Neural cell (in vitro differentiated cells): ENCODE results near the gene CEP78. TPM values are rescaled to one million over a fixed set of nuclear protein-coding genes. Genes with fewer than 3 reads are reported as not detected.

Experiments used
- H2AFZ ChIP-seq: fragments of 200-600, 300-800 bp; sonication (generic), shearing (Covaris generic); 2 replicates; pipeline ENCODE4 v1.6.0; 2014; ENCODE audit warnings: low read depth, mild to moderate bottlenecking, antibody characterized with exemption, low read length, moderate library complexity
- H3F3A ChIP-seq: fragments of 200-600 bp; shearing (Covaris generic); 2 replicates; pipeline ENCODE4 v1.6.1; 2016; ENCODE audit warnings: mild to moderate bottlenecking, moderate library complexity, mixed read lengths, antibody characterized with exemption, low read length; ENCODE audit not compliant: insufficient read depth, poor library complexity, severe bottlenecking
- H3K27ac ChIP-seq: fragments of 200-600, 300-800 bp; sonication (generic), shearing (Covaris generic); 2 replicates; pipeline ENCODE4 v1.5.1; 2014; ENCODE audit warnings: mild to moderate bottlenecking, low read length, moderate library complexity
- H3K27me3 ChIP-seq: fragments of 300-800, 200-600 bp; sonication (generic), shearing (Covaris generic); 2 replicates; pipeline ENCODE4 v1.6.0; 2014; ENCODE audit warnings: mild to moderate bottlenecking, low read depth, low read length, moderate library complexity; ENCODE audit not compliant: insufficient read depth
- H3K36me3 ChIP-seq: fragments of 300-800, 200-600 bp; sonication (generic), shearing (Covaris generic); 2 replicates; pipeline ENCODE4 v1.5.1; 2014; ENCODE audit warnings: mild to moderate bottlenecking, antibody characterized with exemption, low read length, moderate library complexity; ENCODE audit not compliant: insufficient read depth
- H3K4me2 ChIP-seq: fragments of 300-800, 200-600 bp; sonication (generic), shearing (Covaris generic); 2 replicates; pipeline ENCODE4 v1.6.0; 2014; ENCODE audit warnings: mild to moderate bottlenecking, low read length
- H3K4me3 ChIP-seq: fragments of 300-800, 200-600 bp; sonication (generic), shearing (Covaris generic); 2 replicates; pipeline ENCODE4 v1.5.1; 2014; ENCODE audit warnings: mild to moderate bottlenecking, low read length, moderate library complexity
- H3K79me2 ChIP-seq: fragments of 200-600 bp; shearing (Covaris generic); replicated peaks from 2 replicates; pipeline ENCODE4 v1.6.0; 2014; ENCODE audit warnings: mild to moderate bottlenecking, low read length, moderate library complexity; ENCODE audit not compliant: insufficient read depth
- H3K9ac ChIP-seq: fragments of 300-800, 200-600 bp; sonication (generic), shearing (Covaris generic); 2 replicates; pipeline ENCODE4 v1.6.1; 2016; ENCODE audit warnings: mild to moderate bottlenecking, low read length, mixed read lengths
- H3K9me2 ChIP-seq: fragments of 200-600 bp; shearing (Covaris generic); 2 replicates; pipeline ENCODE4 v1.6.1; 2016; ENCODE audit warnings: mild to moderate bottlenecking, low read length, mixed read lengths; ENCODE audit not compliant: insufficient read depth
- H3K9me3 ChIP-seq: fragments of 200-600, 300-800 bp; sonication (generic), shearing (Covaris generic); 2 replicates; pipeline ENCODE4 v1.6.1; 2016; ENCODE audit warnings: mild to moderate bottlenecking, mixed run types, low read length, moderate library complexity, mixed read lengths
- H4K20me1 ChIP-seq: fragments of 200-600 bp; shearing (Covaris generic); 2 replicates; pipeline ENCODE4 v1.6.1; 2016; ENCODE audit warnings: mild to moderate bottlenecking, mixed run types; ENCODE audit not compliant: insufficient read depth
- CTCF ChIP-seq: fragments of 450-650 bp; IDR thresholded peaks from 2 replicates; pipeline ENCODE4 v1.5.1; 2014; ENCODE audit warnings: antibody characterized with exemption, mild to moderate bottlenecking, moderate library complexity; ENCODE audit not compliant: poor library complexity, severe bottlenecking
- EP300 ChIP-seq: fragments of 450-650 bp; conservative IDR thresholded peaks from 2 replicates; pipeline ENCODE4 v1.6.1; 2014; ENCODE audit warnings: antibody characterized with exemption, mild to moderate bottlenecking, moderate library complexity; ENCODE audit not compliant: poor library complexity, severe bottlenecking
- EZH2 ChIP-seq: fragments of 200-600, 300-800 bp; shearing (Covaris generic), sonication (generic); IDR thresholded peaks from 2 replicates; pipeline ENCODE4 v1.6.1; 2014; ENCODE audit warnings: antibody characterized with exemption, low read length, borderline replicate concordance, mild to moderate bottlenecking; ENCODE audit not compliant: insufficient read depth, poor library complexity, severe bottlenecking
- MXI1 ChIP-seq: fragments of 450-650 bp; conservative IDR thresholded peaks from 2 replicates; pipeline ENCODE4 v1.6.1; 2014; ENCODE audit warnings: antibody characterized with exemption, mild to moderate bottlenecking; ENCODE audit not compliant: poor library complexity, severe bottlenecking
- POLR2AphosphoS5 ChIP-seq: IDR thresholded peaks from 2 replicates; pipeline ENCODE4 v1.6.1; 2012
- RAD21 ChIP-seq: fragments of 450-650 bp; conservative IDR thresholded peaks from 2 replicates; pipeline ENCODE4 v1.6.1; 2014; ENCODE audit warnings: antibody characterized with exemption, mild to moderate bottlenecking, moderate library complexity
- REST ChIP-seq: IDR thresholded peaks from 2 replicates; pipeline ENCODE4 v1.6.1; 2012; ENCODE audit warnings: borderline replicate concordance
- SMC3 ChIP-seq: fragments of 450-650 bp; conservative IDR thresholded peaks from 2 replicates; pipeline ENCODE4 v1.6.1; 2014; ENCODE audit warnings: antibody characterized with exemption, mild to moderate bottlenecking, moderate library complexity; ENCODE audit not compliant: poor library complexity
- TAF1 ChIP-seq: IDR thresholded peaks from 2 replicates; pipeline ENCODE4 v1.6.1; 2012; ENCODE audit warnings: low read depth
- polyA plus RNA-seq: library from polyadenylated mRNA; depleted of rRNA; stranded (reverse); fragments of >200 nt; gene quantifications from 2 replicates; pipeline ENCODE4 v1.2.3, GENCODE V29; 2014

The CEP78 gene
- polyA plus RNA-seq, 1 donor from 2014 or later: 57.8 TPM

GRCh38 chr9:78278177-78278777 lies 42.4 kb downstream of the CEP78 start:
- H3K4me3 ChIP-seq: no peak overlapping the region
- no peak overlapping the region for H3K4me2 ChIP-seq
- no peak overlapping the region for H2AFZ ChIP-seq
- no peaks in the 10 kb centered on the region for H4K20me1 ChIP-seq
- H3K9me3 ChIP-seq: no peaks in the 10 kb centered on the region
- no peak overlapping the region for H3K27ac ChIP-seq
- H3K9ac ChIP-seq: no peak overlapping the region
- H3F3A ChIP-seq: no peaks in the 10 kb centered on the region
- TF ChIP-seq TAF1 (no peak), CTCF (no peak), EZH2 (no peak), RAD21 (no peak), REST (no peak), EP300 (no peak), SMC3 (no peak), MXI1 (no peak), POLR2AphosphoS5 (no peak)
- H3K9me2 ChIP-seq: no peaks in the 10 kb centered on the region
- H3K36me3 ChIP-seq: no peaks in the 10 kb centered on the region
- no peaks in the 10 kb centered on the region for H3K27me3 ChIP-seq
- no peaks in the 10 kb centered on the region for H3K79me2 ChIP-seq

GRCh38 chr9:78278801-78279200 lies 42.9 kb downstream of the CEP78 start:
- Histone ChIP-seq H3K27ac (no peak overlapping the region), H3F3A (no peaks in the 10 kb centered on the region), H2AFZ (no peak overlapping the region), H4K20me1 (no peaks in the 10 kb centered on the region), H3K4me3 (no peak overlapping the region), H3K27me3 (no peaks in the 10 kb centered on the region), H3K9ac (no peak overlapping the region), H3K9me2 (no peaks in the 10 kb centered on the region), H3K4me2 (no peak overlapping the region), H3K36me3 (no peaks in the 10 kb centered on the region), H3K9me3 (no peaks in the 10 kb centered on the region), H3K79me2 (no peaks in the 10 kb centered on the region)
- no peak for TF ChIP-seq EZH2
- TF ChIP-seq SMC3: no peak
